ENCODE measurements around the gene LYL1.

- TF ChIP-seq CTCF (IDR thresholded peaks at IDR 0.05 in 2 of 3, conservative IDR thresholded peaks at IDR 0.05 in 1 of 3; ENCODE audit: insufficient read depth in 2 of 3, low read depth in 1 of 3, low read length in 3 of 3) = no peak
- no peak for TF ChIP-seq HDAC2 (IDR thresholded peaks at IDR 0.05)
- no peak for TF ChIP-seq RBM39 (optimal IDR thresholded peaks at IDR 0.05; ENCODE audit: low read depth, low read length)
- no peak for TF ChIP-seq HCFC1 (IDR thresholded peaks at IDR 0.05; ENCODE audit: low read depth, low read length)
Measured at GRCh38 chr19:13076320-13076719, 26.3 kb downstream of the LYL1 start.

Data from K562 (cell line).